HepG2 (cell line): ENCODE results near the gene SLC12A5. TPM values are rescaled to one million over a fixed set of nuclear protein-coding genes. Genes with fewer than 3 reads are reported as not detected.

Experiments used
- ATF5 ChIP-seq: sonication (generic); formaldehyde crosslinking; IDR thresholded peaks from 2 replicates; pipeline ENCODE4 v1.4.0; 2020; ENCODE audit warnings: mild to moderate bottlenecking, low read depth, missing genetic modification reagents
- DNMT3B ChIP-seq: conservative IDR thresholded peaks from 2 replicates; pipeline ENCODE4 v1.6.1; 2016; ENCODE audit warnings: missing biosample characterization, control low read depth
- GABPB1 ChIP-seq: IDR thresholded peaks from 2 replicates; pipeline ENCODE4 v1.6.1; 2016; ENCODE audit warnings: mild to moderate bottlenecking, missing genetic modification reagents, moderate library complexity, missing compliant biosample characterization
- HCFC1 ChIP-seq: fragments of 150-350 bp; IDR thresholded peaks from 2 replicates; pipeline ENCODE4 v1.6.1; 2014; ENCODE audit warnings: low read depth, low read length
- HMG20B ChIP-seq: conservative IDR thresholded peaks from 2 replicates; pipeline ENCODE4 v1.6.1; 2016; ENCODE audit warnings: missing genetic modification reagents, missing compliant biosample characterization
- MBNL3 ChIP-seq: fragments of 250-450 bp; sonication (Bioruptor Pico); conservative IDR thresholded peaks from 2 replicates; pipeline ENCODE4 v1.8.0; 2022; ENCODE audit warnings: mild to moderate bottlenecking, inconsistent platforms
- PITX1 ChIP-seq: sonication (generic); formaldehyde crosslinking; IDR thresholded peaks from 2 replicates; pipeline ENCODE4 v1.5.1; 2020; ENCODE audit warnings: mild to moderate bottlenecking, missing genetic modification reagents
- RBAK ChIP-seq: sonication (generic); formaldehyde crosslinking; IDR thresholded peaks from 2 replicates; pipeline ENCODE4 v1.5.1; 2020; ENCODE audit warnings: mild to moderate bottlenecking, missing genetic modification reagents
- REXO4 ChIP-seq: sonication (generic); formaldehyde crosslinking; IDR thresholded peaks from 2 replicates; pipeline ENCODE4 v1.8.0; 2022; ENCODE audit warnings: missing genetic modification reagents, mild to moderate bottlenecking, borderline replicate concordance
- SNAPC2 ChIP-seq: sonication (generic); formaldehyde crosslinking; IDR thresholded peaks from 2 replicates; pipeline ENCODE4 v1.8.1; 2022; ENCODE audit warnings: mild to moderate bottlenecking, missing genetic modification reagents
- TCF7L2 ChIP-seq: IDR thresholded peaks from 2 replicates; pipeline ENCODE4 v1.6.1; 2011; ENCODE audit warnings: mild to moderate bottlenecking, low read depth, low read length, moderate library complexity
- WIZ ChIP-seq: sonication (generic); formaldehyde crosslinking; IDR thresholded peaks from 2 replicates; pipeline ENCODE4 v1.5.1; 2020; ENCODE audit warnings: mild to moderate bottlenecking, missing genetic modification reagents
- ZNF124 ChIP-seq: sonication (generic); formaldehyde crosslinking; IDR thresholded peaks from 2 replicates; pipeline ENCODE4 v1.4.0; 2020; ENCODE audit warnings: missing genetic modification reagents
- ZNF143 ChIP-seq: sonication (generic); formaldehyde crosslinking; IDR thresholded peaks from 2 replicates; pipeline ENCODE4 v1.4.0; 2020; ENCODE audit warnings: missing genetic modification reagents
- ZNF276 ChIP-seq: sonication (generic); formaldehyde crosslinking; IDR thresholded peaks from 2 replicates; pipeline ENCODE4 v1.4.0; 2020; ENCODE audit warnings: mild to moderate bottlenecking, low read depth, missing genetic modification reagents
- ZNF383 ChIP-seq: sonication (generic); formaldehyde crosslinking; IDR thresholded peaks from 2 replicates; pipeline ENCODE4 v1.4.0; 2020; ENCODE audit warnings: missing genetic modification reagents, mild to moderate bottlenecking, borderline replicate concordance
- ZNF576 ChIP-seq: sonication (generic); formaldehyde crosslinking; IDR thresholded peaks from 2 replicates; pipeline ENCODE4 v1.4.0; 2020; ENCODE audit warnings: mild to moderate bottlenecking, missing genetic modification reagents
- ZNF674 ChIP-seq: sonication (generic); formaldehyde crosslinking; IDR thresholded peaks from 2 replicates; pipeline ENCODE4 v1.5.0; 2020; ENCODE audit warnings: low read depth, mild to moderate bottlenecking, missing genetic modification reagents
- polyA plus RNA-seq, 8 experiments: library from polyadenylated mRNA; depleted of rRNA in 3 of 8; stranded (reverse) in 7 of 8; unstranded in 1 of 8; fragments of >200 nt; fragmentation: Illumina TruSeq in 4 of 8; extraction: Trizol in 4 of 8; gene quantifications; 2 replicates each; pipeline versions ENCODE4 v1.2.1 to v1.2.3, GENCODE V29; 2011 to 2016; ENCODE audit warnings: low read depth in 4 of 8, missing spikeins in 1 of 8, mixed read lengths in 1 of 8; ENCODE audit not compliant: insufficient read depth in 1 of 8
- total RNA-seq, 5 experiments: library from RNA; depleted of rRNA; stranded (reverse); fragments of >200 nt; fragmentation: Illumina TruSeq; extraction: Trizol; gene quantifications; 2 replicates each; pipeline ENCODE4 v1.2.3, GENCODE V29; 2016; ENCODE audit warnings: low read depth in 1 of 5
- TF ChIP-seq, protein P1 (sequence below): sonication (generic); formaldehyde crosslinking; IDR thresholded peaks from 2 replicates; pipeline ENCODE4 v1.4.0; 2020; ENCODE audit warnings: mild to moderate bottlenecking, missing genetic modification reagents
- TF ChIP-seq, protein P2 (sequence below): sonication (generic); formaldehyde crosslinking; conservative IDR thresholded peaks from 2 replicates; pipeline ENCODE4 v1.4.0; 2020; ENCODE audit warnings: mild to moderate bottlenecking, missing genetic modification reagents, moderate library complexity

SLC12A5 gene
- total and polyA plus RNA-seq, 2 of the 13 experiments (the other 11 are each of a cell fraction or from before 2014, with no cell fraction given), result 4.3 to 5.4 TPM

GRCh38 chr20:46089417-46090388 lies 60.7 kb downstream of the SLC12A5 start, which contains the start of gene NCOA5 (continued):
- TF ChIP-seq TCF7L2 (no peak), MBNL3 (CRISPR knock-in tag) (no peak), ZNF276 (CRISPR knock-in tag) (peak; percentile 96; the same call in 1 of the 2 replicates), ATF5 (peak; percentile 96), WIZ (CRISPR knock-in tag) (no peak; the same call in 1 of the 2 replicates), ZNF576 (CRISPR knock-in tag) (peak; percentile 85; the same call in 1 of the 2 replicates), ZNF143 (CRISPR knock-in tag) (peak; percentile 53), RBAK (CRISPR knock-in tag) (no peak), PITX1 (peak; percentile 82), HCFC1 (peak; percentile 70), GABPB1 (CRISPR knock-in tag) (peak; percentile 88), SNAPC2 (CRISPR knock-in tag) (peak; percentile 90; the same call in 1 of the 2 replicates), DNMT3B (CRISPR knock-in tag) (0 out of 2 replicates have a peak, but pooled peaks have one; percentile 14), ZNF383 (0 out of 2 replicates have a peak, but pooled peaks have one; percentile 9), ZNF124 (CRISPR knock-in tag) (peak; percentile 73), HMG20B (CRISPR knock-in tag) (no peak), REXO4 (CRISPR knock-in tag) (peak; percentile 68), ZNF674 (no peak)
- TF ChIP-seq, protein P1, sequence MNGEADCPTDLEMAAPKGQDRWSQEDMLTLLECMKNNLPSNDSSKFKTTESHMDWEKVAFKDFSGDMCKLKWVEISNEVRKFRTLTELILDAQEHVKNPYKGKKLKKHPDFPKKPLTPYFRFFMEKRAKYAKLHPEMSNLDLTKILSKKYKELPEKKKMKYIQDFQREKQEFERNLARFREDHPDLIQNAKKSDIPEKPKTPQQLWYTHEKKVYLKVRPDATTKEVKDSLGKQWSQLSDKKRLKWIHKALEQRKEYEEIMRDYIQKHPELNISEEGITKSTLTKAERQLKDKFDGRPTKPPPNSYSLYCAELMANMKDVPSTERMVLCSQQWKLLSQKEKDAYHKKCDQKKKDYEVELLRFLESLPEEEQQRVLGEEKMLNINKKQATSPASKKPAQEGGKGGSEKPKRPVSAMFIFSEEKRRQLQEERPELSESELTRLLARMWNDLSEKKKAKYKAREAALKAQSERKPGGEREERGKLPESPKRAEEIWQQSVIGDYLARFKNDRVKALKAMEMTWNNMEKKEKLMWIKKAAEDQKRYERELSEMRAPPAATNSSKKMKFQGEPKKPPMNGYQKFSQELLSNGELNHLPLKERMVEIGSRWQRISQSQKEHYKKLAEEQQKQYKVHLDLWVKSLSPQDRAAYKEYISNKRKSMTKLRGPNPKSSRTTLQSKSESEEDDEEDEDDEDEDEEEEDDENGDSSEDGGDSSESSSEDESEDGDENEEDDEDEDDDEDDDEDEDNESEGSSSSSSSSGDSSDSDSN (CRISPR knock-in tag), result peak; percentile 98
- TF ChIP-seq, protein P2, sequence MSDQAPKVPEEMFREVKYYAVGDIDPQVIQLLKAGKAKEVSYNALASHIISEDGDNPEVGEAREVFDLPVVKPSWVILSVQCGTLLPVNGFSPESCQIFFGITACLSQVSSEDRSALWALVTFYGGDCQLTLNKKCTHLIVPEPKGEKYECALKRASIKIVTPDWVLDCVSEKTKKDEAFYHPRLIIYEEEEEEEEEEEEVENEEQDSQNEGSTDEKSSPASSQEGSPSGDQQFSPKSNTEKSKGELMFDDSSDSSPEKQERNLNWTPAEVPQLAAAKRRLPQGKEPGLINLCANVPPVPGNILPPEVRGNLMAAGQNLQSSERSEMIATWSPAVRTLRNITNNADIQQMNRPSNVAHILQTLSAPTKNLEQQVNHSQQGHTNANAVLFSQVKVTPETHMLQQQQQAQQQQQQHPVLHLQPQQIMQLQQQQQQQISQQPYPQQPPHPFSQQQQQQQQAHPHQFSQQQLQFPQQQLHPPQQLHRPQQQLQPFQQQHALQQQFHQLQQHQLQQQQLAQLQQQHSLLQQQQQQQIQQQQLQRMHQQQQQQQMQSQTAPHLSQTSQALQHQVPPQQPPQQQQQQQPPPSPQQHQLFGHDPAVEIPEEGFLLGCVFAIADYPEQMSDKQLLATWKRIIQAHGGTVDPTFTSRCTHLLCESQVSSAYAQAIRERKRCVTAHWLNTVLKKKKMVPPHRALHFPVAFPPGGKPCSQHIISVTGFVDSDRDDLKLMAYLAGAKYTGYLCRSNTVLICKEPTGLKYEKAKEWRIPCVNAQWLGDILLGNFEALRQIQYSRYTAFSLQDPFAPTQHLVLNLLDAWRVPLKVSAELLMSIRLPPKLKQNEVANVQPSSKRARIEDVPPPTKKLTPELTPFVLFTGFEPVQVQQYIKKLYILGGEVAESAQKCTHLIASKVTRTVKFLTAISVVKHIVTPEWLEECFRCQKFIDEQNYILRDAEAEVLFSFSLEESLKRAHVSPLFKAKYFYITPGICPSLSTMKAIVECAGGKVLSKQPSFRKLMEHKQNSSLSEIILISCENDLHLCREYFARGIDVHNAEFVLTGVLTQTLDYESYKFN (CRISPR knock-in tag), result peak; percentile 71
